Measurements from ENCODE around the gene PRDX5. TPM values are rescaled to one million over a fixed set of nuclear protein-coding genes. Genes with fewer than 3 reads are reported as not detected.

PRDX5 gene
- total RNA-seq, 1 experiment from 2014 or later = 381 TPM

GRCh38 chr11:64291752-64292459, 26.0 kb upstream of the PRDX5 start:
- Histone ChIP-seq H3K4me3 (no peak overlapping the region), H3K79me2 (ENCODE audit: low read depth) (no peaks in the 10 kb centered on the region), H3K27ac (no peak overlapping the region), H2AFZ (no peak overlapping the region), H3K9me3 (ENCODE audit: insufficient read depth, low read depth) (no peaks in the 10 kb centered on the region), H4K20me1 (ENCODE audit: insufficient read depth) (no peaks in the 10 kb centered on the region), H3K4me1 (replicated peaks; ENCODE audit: insufficient read depth) (peaks cover 2% of the 10 kb centered on the region; the same call in 1 of the 2 replicates), H3K36me3 (ENCODE audit: low read depth) (no peaks in the 10 kb centered on the region), H3K27me3 (ENCODE audit: insufficient read depth, low read depth) (no peaks in the 10 kb centered on the region), H3K9me2 (ENCODE audit: insufficient read depth) (no peaks in the 10 kb centered on the region), H3K4me2 (no peak overlapping the region), H3F3A (ENCODE audit: insufficient read depth, low read depth) (no peaks in the 10 kb centered on the region; the same call in 1 of the 2 replicates)
- TF ChIP-seq EZH2 (IDR thresholded peaks at IDR 0.05; ENCODE audit: low read depth) = no peak
- TF ChIP-seq CTCF (conservative IDR thresholded peaks at IDR 0.05) = no peak
- intact Hi-C loops (cut with micrococcal nuclease; ENCODE audit: unreplicated experiment) = no loop called here
- BruUV-seq (replicated peaks) = no TSS peak
- peak in 1 of 2 experiments; percentile 10 for DNase-seq
- ChIA-PET CTCF (no interaction called here), POLR2A (ENCODE audit: unreplicated experiment) (no interaction called here)

DNA sequence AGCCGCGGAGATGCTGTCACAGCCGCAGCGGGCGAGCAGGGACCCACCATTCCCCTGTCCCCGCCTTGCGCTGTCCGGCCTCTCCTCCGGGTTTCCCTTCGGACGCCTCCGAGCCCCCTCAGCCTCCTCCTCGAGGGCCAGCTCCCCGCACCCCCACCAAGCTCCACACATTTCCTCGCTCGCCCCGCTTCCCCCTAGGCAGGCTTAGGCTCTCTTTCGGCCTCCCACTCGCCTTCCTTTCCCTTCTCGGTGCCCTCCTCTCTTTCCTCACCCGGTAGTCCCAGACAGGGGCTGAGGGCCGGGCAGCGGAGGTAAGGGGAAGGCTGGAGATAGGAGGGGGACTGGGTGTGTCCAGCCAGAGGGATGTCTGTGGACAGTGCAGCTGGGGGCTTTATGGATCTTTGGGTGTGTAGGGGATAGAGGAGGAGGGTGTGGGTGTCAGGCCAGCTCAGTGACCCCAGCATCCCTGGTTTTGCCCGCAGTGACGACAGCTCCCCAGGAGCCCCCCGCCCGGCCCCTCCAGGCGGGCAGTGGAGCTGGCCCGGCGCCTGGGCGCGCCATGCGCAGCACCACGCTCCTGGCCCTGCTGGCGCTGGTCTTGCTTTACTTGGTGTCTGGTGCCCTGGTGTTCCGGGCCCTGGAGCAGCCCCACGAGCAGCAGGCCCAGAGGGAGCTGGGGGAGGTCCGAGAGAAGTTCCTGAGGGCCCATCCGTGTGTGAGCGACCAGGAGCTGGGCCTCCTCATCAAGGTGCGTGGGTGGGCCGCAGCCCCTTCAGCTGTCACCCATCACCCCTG, 25.3 kb upstream of the PRDX5 start:
- no TSS peak for BruUV-seq (replicated peaks)
- no peaks in the 10 kb centered on the region for H3K27me3 ChIP-seq (ENCODE audit: insufficient read depth, low read depth)
- CTCF ChIA-PET = interaction anchor here (0.8 to 1.1 kb wide), 2 partner anchors 16 to 21 kb away, joined by 4 to 5 read pairs; no protein-coding TSS in a partner anchor

More for the DNA sequence above, 25.3 kb upstream of the PRDX5 start:
- Histone ChIP-seq H3K27ac (no peak overlapping the region), H3K36me3 (ENCODE audit: low read depth) (no peaks in the 10 kb centered on the region), H3F3A (ENCODE audit: insufficient read depth, low read depth) (no peaks in the 10 kb centered on the region; the same call in 1 of the 2 replicates), H3K79me2 (ENCODE audit: low read depth) (no peaks in the 10 kb centered on the region), H3K4me1 (replicated peaks; ENCODE audit: insufficient read depth) (no peaks in the 10 kb centered on the region), H3K4me3 (no peak overlapping the region), H3K9me2 (ENCODE audit: insufficient read depth) (no peaks in the 10 kb centered on the region), H3K9me3 (ENCODE audit: insufficient read depth, low read depth) (no peaks in the 10 kb centered on the region), H4K20me1 (ENCODE audit: insufficient read depth) (no peaks in the 10 kb centered on the region), H3K4me2 (no peak overlapping the region), H2AFZ (no peak overlapping the region)
- peak in 1 of 2 experiments; percentile 10 for DNase-seq
- intact Hi-C loops (cut with micrococcal nuclease; ENCODE audit: unreplicated experiment) = no loop called here
- no peak for TF ChIP-seq CTCF (conservative IDR thresholded peaks at IDR 0.05)
- no peak for TF ChIP-seq EZH2 (IDR thresholded peaks at IDR 0.05; ENCODE audit: low read depth)
- POLR2A ChIA-PET (ENCODE audit: unreplicated experiment) = no interaction called here

All from PC-9 (cell line).